GM10266 (cell line): ENCODE results near the gene CAMTA2.

ENCODE experiments used
- DNase-seq: peaks from one replicate; pipeline ENCODE4 v3.0.0; 2012; ENCODE audit errors: extremely low spot score
- CTCF ChIP-seq: IDR thresholded peaks from 2 replicates; pipeline ENCODE4 v1.5.1; 2012; ENCODE audit warnings: mild to moderate bottlenecking, low read depth; ENCODE audit not compliant: control insufficient read depth, insufficient read depth; ENCODE audit errors: missing control alignments

The CAMTA2 gene

GRCh38 chr17:4949321-4950074 is 38.0 kb downstream of the CAMTA2 start:
- DNase-seq, result peak; percentile 92
- no peak for TF ChIP-seq CTCF

- DNase-seq, result peak; percentile 94
- no peak for TF ChIP-seq CTCF
These were observed 38.5 kb downstream of the CAMTA2 start for GRCh38 chr17:4948931-4949320.

GRCh38 chr17:4948166-4948930 is 39.1 kb downstream of the CAMTA2 start, which contains the start of gene PFN1:
PFN1 (minus strand) TSS chr17:4948530; CDS start chr17:4948394, 136 bp downstream.
- peak; percentile 95 for DNase-seq
- no peak for TF ChIP-seq CTCF

- TF ChIP-seq CTCF, result no peak
- peak; percentile 79 for DNase-seq
These were observed 39.9 kb downstream of the CAMTA2 start for GRCh38 chr17:4947411-4948165.

- no peak for DNase-seq
- TF ChIP-seq CTCF, result no peak
These were observed 40.5 kb downstream of the CAMTA2 start for GRCh38 chr17:4947010-4947410.

GRCh38 chr17:4946312-4946976 is 41.0 kb downstream of the CAMTA2 start:
- TF ChIP-seq CTCF, result no peak

GRCh38 chr17:4945944-4946280 is 41.6 kb downstream of the CAMTA2 start:
- TF ChIP-seq CTCF, result no peak

More at GRCh38 chr17:4946312-4946976, 41.0 kb downstream of the CAMTA2 start:
- no peak for DNase-seq

More at GRCh38 chr17:4945944-4946280, 41.6 kb downstream of the CAMTA2 start:
- no peak for DNase-seq
